HepG2 (cell line): ENCODE data around the gene SHROOM1. TPM values are rescaled to one million over a fixed set of nuclear protein-coding genes. Genes with fewer than 3 reads are reported as not detected.

ENCODE experiments used
- ARHGAP35 ChIP-seq: sonication (generic); formaldehyde crosslinking; IDR thresholded peaks from 2 replicates; pipeline ENCODE4 v1.9.0; 2022; ENCODE audit warnings: mild to moderate bottlenecking, inconsistent platforms, moderate library complexity, missing genetic modification reagents, borderline replicate concordance
- ARNT2 ChIP-seq: sonication (generic); formaldehyde crosslinking; IDR thresholded peaks from 2 replicates; pipeline ENCODE4 v1.8.0; 2022; ENCODE audit warnings: mild to moderate bottlenecking, low read depth, missing genetic modification reagents, moderate library complexity
- HES4 ChIP-seq: sonication (generic); formaldehyde crosslinking; IDR thresholded peaks from 2 replicates; pipeline ENCODE4 v1.9.0; 2021; ENCODE audit warnings: mild to moderate bottlenecking, missing genetic modification reagents, borderline replicate concordance
- ISL2 ChIP-seq: sonication (generic); formaldehyde crosslinking; IDR thresholded peaks from 2 replicates; pipeline ENCODE4 v1.5.0; 2020; ENCODE audit warnings: missing genetic modification reagents
- MAFK ChIP-seq, 2 experiments: IDR thresholded peaks in 1 of 2; conservative IDR thresholded peaks in 1 of 2; 2 replicates each; pipeline ENCODE4 v1.6.1; 2011; ENCODE audit warnings: improper control_type of control experiment in 2 of 2, low read length in 2 of 2
- SOX13 ChIP-seq, 3 experiments: fragments of 450-650 bp in 1 of 3; sonication (generic) in 1 of 3; formaldehyde crosslinking in 1 of 3; IDR thresholded peaks in 2 of 3; conservative IDR thresholded peaks in 1 of 3; 2 replicates each; pipeline versions ENCODE4 v1.5.0 to v1.6.1; 2016 to 2020; ENCODE audit warnings: antibody characterized with exemption in 1 of 3, mild to moderate bottlenecking in 1 of 3, missing compliant biosample characterization in 1 of 3, missing genetic modification reagents in 1 of 3, moderate library complexity in 1 of 3
- SRF ChIP-seq: IDR thresholded peaks from 2 replicates; pipeline ENCODE4 v1.6.1; 2011; ENCODE audit warnings: mild to moderate bottlenecking, low read depth, low read length, moderate library complexity
- STAG1 ChIP-seq: sonication (generic); formaldehyde crosslinking; IDR thresholded peaks from 2 replicates; pipeline ENCODE4 v1.4.0; 2020; ENCODE audit warnings: missing genetic modification reagents
- U2AF1 ChIP-seq: fragments of 200-400 bp; formaldehyde crosslinking; optimal IDR thresholded peaks from 2 replicates; pipeline ENCODE3; 2017; ENCODE audit warnings: mild to moderate bottlenecking, low read depth, low read length
- ZBTB7B ChIP-seq: sonication (generic); formaldehyde crosslinking; IDR thresholded peaks from 2 replicates; pipeline ENCODE4 v1.4.0; 2020; ENCODE audit warnings: missing genetic modification reagents
- ZIK1 ChIP-seq: sonication (generic); formaldehyde crosslinking; IDR thresholded peaks from 2 replicates; pipeline ENCODE4 v1.5.0; 2020; ENCODE audit warnings: mild to moderate bottlenecking, low read depth, missing genetic modification reagents, borderline replicate concordance
- ZNF20 ChIP-seq: sonication (generic); formaldehyde crosslinking; IDR thresholded peaks from 2 replicates; pipeline ENCODE4 v1.4.0; 2020; ENCODE audit warnings: mild to moderate bottlenecking, moderate library complexity, missing genetic modification reagents
- ZNF343 ChIP-seq: sonication (generic); formaldehyde crosslinking; IDR thresholded peaks from 2 replicates; pipeline ENCODE4 v1.4.0; 2020; ENCODE audit warnings: mild to moderate bottlenecking, missing genetic modification reagents
- ZNF558 ChIP-seq: sonication (generic); formaldehyde crosslinking; IDR thresholded peaks from 2 replicates; pipeline ENCODE4 v1.9.0; 2022; ENCODE audit warnings: mild to moderate bottlenecking, missing genetic modification reagents, borderline replicate concordance
- ZNF615 ChIP-seq: sonication (generic); formaldehyde crosslinking; IDR thresholded peaks from 2 replicates; pipeline ENCODE4 v1.5.0; 2020; ENCODE audit warnings: mild to moderate bottlenecking, missing genetic modification reagents, borderline replicate concordance
- ZNF790 ChIP-seq: sonication (generic); formaldehyde crosslinking; IDR thresholded peaks from 2 replicates; pipeline ENCODE4 v1.8.0; 2022; ENCODE audit warnings: missing genetic modification reagents, mild to moderate bottlenecking, borderline replicate concordance
- polyA plus RNA-seq, 8 experiments: library from polyadenylated mRNA; depleted of rRNA in 3 of 8; stranded (reverse) in 7 of 8; unstranded in 1 of 8; fragments of >200 nt; fragmentation: Illumina TruSeq in 4 of 8; extraction: Trizol in 4 of 8; gene quantifications; 2 replicates each; pipeline versions ENCODE4 v1.2.1 to v1.2.3, GENCODE V29; 2011 to 2016; ENCODE audit warnings: low read depth in 4 of 8, missing spikeins in 1 of 8, mixed read lengths in 1 of 8; ENCODE audit not compliant: insufficient read depth in 1 of 8
- total RNA-seq, 5 experiments: library from RNA; depleted of rRNA; stranded (reverse); fragments of >200 nt; fragmentation: Illumina TruSeq; extraction: Trizol; gene quantifications; 2 replicates each; pipeline ENCODE4 v1.2.3, GENCODE V29; 2016; ENCODE audit warnings: low read depth in 1 of 5
- TF ChIP-seq, protein P1 (sequence below): sonication (generic); formaldehyde crosslinking; IDR thresholded peaks from 2 replicates; pipeline ENCODE4 v1.4.0; 2020; ENCODE audit warnings: missing genetic modification reagents, borderline replicate concordance
- TF ChIP-seq, protein P2 (sequence below): sonication (generic); formaldehyde crosslinking; IDR thresholded peaks from 2 replicates; pipeline ENCODE4 v1.4.0; 2020; ENCODE audit warnings: mild to moderate bottlenecking, missing genetic modification reagents
- TF ChIP-seq, protein P3 (sequence below): sonication (generic); formaldehyde crosslinking; IDR thresholded peaks from 2 replicates; pipeline ENCODE4 v1.4.0; 2020; ENCODE audit warnings: missing genetic modification reagents
- TF ChIP-seq, protein P4 (sequence below): IDR thresholded peaks from 2 replicates; pipeline ENCODE4 v1.6.1; 2012; ENCODE audit warnings: low read length, improper control_type of control experiment

SHROOM1 gene
- total and polyA plus RNA-seq, 2 of the 13 experiments (the other 11 are each of a cell fraction or from before 2014, with no cell fraction given), result 18.2 to 25.7 TPM

DNA sequence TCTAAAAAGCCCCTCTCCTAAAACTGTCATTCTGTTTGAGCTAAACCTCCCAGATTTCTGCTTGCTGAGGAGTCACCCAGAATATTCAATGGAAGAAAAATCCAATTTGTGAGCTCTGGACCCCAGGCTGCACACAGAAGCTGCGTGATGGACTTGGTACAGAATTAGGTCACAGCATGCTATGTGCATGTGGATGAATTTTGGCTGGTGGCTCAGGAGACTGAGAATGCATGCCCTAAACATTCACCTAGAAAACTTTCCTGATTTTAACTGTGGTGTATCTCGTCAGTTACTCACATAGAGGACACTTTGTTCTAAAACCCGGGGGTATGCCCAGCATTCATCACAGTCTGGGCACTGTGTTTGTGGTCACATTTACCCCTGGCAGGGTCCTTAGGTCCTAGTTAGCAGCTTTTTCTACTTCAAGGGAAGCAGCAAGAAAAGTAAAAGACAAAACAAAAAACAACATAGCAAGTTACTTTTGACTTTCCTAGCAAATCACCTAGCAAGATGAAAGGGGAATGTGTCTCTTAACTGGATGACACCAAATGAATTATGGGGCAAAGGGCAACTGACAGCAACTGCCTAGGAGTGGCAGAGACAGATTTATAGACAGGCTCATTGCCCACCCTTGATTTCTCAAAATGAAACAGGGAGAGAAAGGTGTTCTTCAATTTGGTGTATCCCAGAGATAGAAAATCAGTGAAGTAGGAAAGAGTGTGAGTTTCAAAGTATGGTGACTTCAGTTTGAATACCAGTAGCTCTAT, 8.3 kb upstream of the SHROOM1 start (continued):
- TF ChIP-seq ZNF558 (no peak; the same call in 1 of the 2 replicates), SRF (no peak), ISL2 (CRISPR knock-in tag) (no peak), ZNF20 (CRISPR knock-in tag) (no peak), STAG1 (CRISPR knock-in tag) (no peak), ZIK1 (CRISPR knock-in tag) (no peak), ZNF790 (CRISPR knock-in tag) (no peak), ZBTB7B (no peak), SOX13 (IDR thresholded peaks at IDR 0.05) (no peak), SOX13 (CRISPR knock-in tag; conservative IDR thresholded peaks at IDR 0.05 in 1 of 2, IDR thresholded peaks at IDR 0.05 in 1 of 2) (no peak), ARHGAP35 (no peak), ZNF615 (CRISPR knock-in tag) (no peak), ARNT2 (CRISPR knock-in tag) (no peak), HES4 (CRISPR knock-in tag) (no peak), ZNF343 (no peak), MAFK (conservative IDR thresholded peaks at IDR 0.05 in 1 of 2, IDR thresholded peaks at IDR 0.05 in 1 of 2; ENCODE audit: low read length in 2 of 2) (no peak), U2AF1 (no peak)
- TF ChIP-seq, protein P1, sequence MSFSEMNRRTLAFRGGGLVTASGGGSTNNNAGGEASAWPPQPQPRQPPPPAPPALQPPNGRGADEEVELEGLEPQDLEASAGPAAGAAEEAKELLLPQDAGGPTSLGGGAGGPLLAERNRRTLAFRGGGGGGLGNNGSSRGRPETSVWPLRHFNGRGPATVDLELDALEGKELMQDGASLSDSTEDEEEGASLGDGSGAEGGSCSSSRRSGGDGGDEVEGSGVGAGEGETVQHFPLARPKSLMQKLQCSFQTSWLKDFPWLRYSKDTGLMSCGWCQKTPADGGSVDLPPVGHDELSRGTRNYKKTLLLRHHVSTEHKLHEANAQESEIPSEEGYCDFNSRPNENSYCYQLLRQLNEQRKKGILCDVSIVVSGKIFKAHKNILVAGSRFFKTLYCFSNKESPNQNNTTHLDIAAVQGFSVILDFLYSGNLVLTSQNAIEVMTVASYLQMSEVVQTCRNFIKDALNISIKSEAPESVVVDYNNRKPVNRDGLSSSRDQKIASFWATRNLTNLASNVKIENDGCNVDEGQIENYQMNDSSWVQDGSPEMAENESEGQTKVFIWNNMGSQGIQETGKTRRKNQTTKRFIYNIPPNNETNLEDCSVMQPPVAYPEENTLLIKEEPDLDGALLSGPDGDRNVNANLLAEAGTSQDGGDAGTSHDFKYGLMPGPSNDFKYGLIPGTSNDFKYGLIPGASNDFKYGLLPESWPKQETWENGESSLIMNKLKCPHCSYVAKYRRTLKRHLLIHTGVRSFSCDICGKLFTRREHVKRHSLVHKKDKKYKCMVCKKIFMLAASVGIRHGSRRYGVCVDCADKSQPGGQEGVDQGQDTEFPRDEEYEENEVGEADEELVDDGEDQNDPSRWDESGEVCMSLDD (CRISPR knock-in tag), result no peak
- TF ChIP-seq, protein P2, sequence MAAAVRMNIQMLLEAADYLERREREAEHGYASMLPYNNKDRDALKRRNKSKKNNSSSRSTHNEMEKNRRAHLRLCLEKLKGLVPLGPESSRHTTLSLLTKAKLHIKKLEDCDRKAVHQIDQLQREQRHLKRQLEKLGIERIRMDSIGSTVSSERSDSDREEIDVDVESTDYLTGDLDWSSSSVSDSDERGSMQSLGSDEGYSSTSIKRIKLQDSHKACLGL, result no peak
- TF ChIP-seq, protein P3, sequence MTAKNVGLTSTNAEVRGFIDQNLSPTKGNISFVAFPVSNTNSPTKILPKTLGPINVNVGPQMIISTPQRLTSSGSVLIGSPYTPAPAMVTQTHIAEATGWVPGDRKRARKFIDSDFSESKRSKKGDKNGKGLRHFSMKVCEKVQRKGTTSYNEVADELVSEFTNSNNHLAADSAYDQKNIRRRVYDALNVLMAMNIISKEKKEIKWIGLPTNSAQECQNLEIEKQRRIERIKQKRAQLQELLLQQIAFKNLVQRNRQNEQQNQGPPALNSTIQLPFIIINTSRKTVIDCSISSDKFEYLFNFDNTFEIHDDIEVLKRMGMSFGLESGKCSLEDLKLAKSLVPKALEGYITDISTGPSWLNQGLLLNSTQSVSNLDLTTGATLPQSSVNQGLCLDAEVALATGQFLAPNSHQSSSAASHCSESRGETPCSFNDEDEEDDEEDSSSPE (CRISPR knock-in tag), result no peak
- TF ChIP-seq, protein P4, sequence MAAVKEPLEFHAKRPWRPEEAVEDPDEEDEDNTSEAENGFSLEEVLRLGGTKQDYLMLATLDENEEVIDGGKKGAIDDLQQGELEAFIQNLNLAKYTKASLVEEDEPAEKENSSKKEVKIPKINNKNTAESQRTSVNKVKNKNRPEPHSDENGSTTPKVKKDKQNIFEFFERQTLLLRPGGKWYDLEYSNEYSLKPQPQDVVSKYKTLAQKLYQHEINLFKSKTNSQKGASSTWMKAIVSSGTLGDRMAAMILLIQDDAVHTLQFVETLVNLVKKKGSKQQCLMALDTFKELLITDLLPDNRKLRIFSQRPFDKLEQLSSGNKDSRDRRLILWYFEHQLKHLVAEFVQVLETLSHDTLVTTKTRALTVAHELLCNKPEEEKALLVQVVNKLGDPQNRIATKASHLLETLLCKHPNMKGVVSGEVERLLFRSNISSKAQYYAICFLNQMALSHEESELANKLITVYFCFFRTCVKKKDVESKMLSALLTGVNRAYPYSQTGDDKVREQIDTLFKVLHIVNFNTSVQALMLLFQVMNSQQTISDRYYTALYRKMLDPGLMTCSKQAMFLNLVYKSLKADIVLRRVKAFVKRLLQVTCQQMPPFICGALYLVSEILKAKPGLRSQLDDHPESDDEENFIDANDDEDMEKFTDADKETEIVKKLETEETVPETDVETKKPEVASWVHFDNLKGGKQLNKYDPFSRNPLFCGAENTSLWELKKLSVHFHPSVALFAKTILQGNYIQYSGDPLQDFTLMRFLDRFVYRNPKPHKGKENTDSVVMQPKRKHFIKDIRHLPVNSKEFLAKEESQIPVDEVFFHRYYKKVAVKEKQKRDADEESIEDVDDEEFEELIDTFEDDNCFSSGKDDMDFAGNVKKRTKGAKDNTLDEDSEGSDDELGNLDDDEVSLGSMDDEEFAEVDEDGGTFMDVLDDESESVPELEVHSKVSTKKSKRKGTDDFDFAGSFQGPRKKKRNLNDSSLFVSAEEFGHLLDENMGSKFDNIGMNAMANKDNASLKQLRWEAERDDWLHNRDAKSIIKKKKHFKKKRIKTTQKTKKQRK, result no peak
